GM12892 (cell line): ENCODE results near the gene LRRC52.

Experiments used
- POLR2A ChIP-seq: IDR thresholded peaks from 2 replicates; pipeline ENCODE4 v1.6.1; 2011; ENCODE audit warnings: low read depth, low read length, control low read depth
- POLR2AphosphoS5 ChIP-seq: IDR thresholded peaks from 2 replicates; pipeline ENCODE4 v1.6.1; 2011; ENCODE audit warnings: low read depth, low read length, control low read depth
- TAF1 ChIP-seq: IDR thresholded peaks from 2 replicates; pipeline ENCODE4 v1.6.1; 2011; ENCODE audit warnings: low read depth, mild to moderate bottlenecking, control low read depth, low read length, borderline replicate concordance

- TF ChIP-seq POLR2A (no peak), POLR2AphosphoS5 (no peak), TAF1 (no peak)
Observed at GRCh38 chr1:165525708-165526107, 18.1 kb upstream of the LRRC52 start.
